WTC11 (cell line): ENCODE results near the gene B3GAT1. TPM values are rescaled to one million over a fixed set of nuclear protein-coding genes. Genes with fewer than 3 reads are reported as not detected.

ENCODE experiments used
- ATAC-seq: fragments of 200-7000 bp; cut with Tn5 transposase; 2 replicates; pipeline ENCODE4 v1.10.0; 2021; ENCODE audit warnings: mild to moderate bottlenecking, moderate library complexity
- CTCF ChIA-PET: fragments of 300-600 bp; sonication (Branson Sonifier 250); formaldehyde crosslinking; loops from one replicate; lab custom pipeline; 2021; ENCODE audit warnings: antibody characterized with exemption; lab: Charles Lee
- POLR2A ChIA-PET: fragments of 350-600 bp; sonication (Branson Sonifier 250); formaldehyde crosslinking; loops from one replicate; lab custom pipeline; 2021; ENCODE audit warnings: antibody characterized with exemption; lab: Charles Lee
- DNase-seq: peaks from one replicate; pipeline ENCODE4 v3.0.0; 2021; ENCODE audit warnings: low spot score
- H3K27ac Mint-ChIP-seq: 2 replicates; pipeline ENCODE4 v1.8.0; 2021; ENCODE audit warnings: mixed read lengths
- H3K27me3 Mint-ChIP-seq: 2 replicates; pipeline ENCODE4 v1.8.0; 2021; ENCODE audit warnings: low read depth, mild to moderate bottlenecking, moderate library complexity, mixed read lengths
- H3K36me3 Mint-ChIP-seq: 2 replicates; pipeline ENCODE4 v1.8.0; 2021; ENCODE audit warnings: mixed read lengths
- H3K4me1 Mint-ChIP-seq: 2 replicates; pipeline ENCODE4 v1.8.0; 2022; ENCODE audit warnings: mixed read lengths
- H3K4me3 Mint-ChIP-seq: 2 replicates; pipeline ENCODE4 v1.8.0; 2021; ENCODE audit warnings: mild to moderate bottlenecking, moderate library complexity, mixed read lengths
- H3K9me3 Mint-ChIP-seq: 2 replicates; pipeline ENCODE4 v1.8.0; 2021; ENCODE audit warnings: mixed read lengths
- CDX4 ChIP-seq: fragments of 250-450 bp; sonication (Bioruptor Pico); IDR thresholded peaks from 2 replicates; pipeline ENCODE4 v1.9.0; 2021; ENCODE audit warnings: moderate library complexity, mild to moderate bottlenecking, inconsistent platforms, borderline replicate concordance
- E2F5 ChIP-seq: sonication (generic); formaldehyde crosslinking; IDR thresholded peaks from 2 replicates; pipeline ENCODE4 v1.8.1; 2022; ENCODE audit warnings: mild to moderate bottlenecking, moderate library complexity, missing genetic modification reagents
- EMX1 ChIP-seq: fragments of 250-450 bp; sonication (Bioruptor Pico); IDR thresholded peaks from 2 replicates; pipeline ENCODE4 v1.8.0; 2021; ENCODE audit warnings: mild to moderate bottlenecking
- FOXP1 ChIP-seq: sonication (generic); formaldehyde crosslinking; IDR thresholded peaks from 2 replicates; pipeline ENCODE4 v1.8.0; 2022; ENCODE audit warnings: missing genetic modification reagents, mild to moderate bottlenecking, moderate library complexity, borderline replicate concordance
- FOXP4 ChIP-seq: sonication (generic); formaldehyde crosslinking; IDR thresholded peaks from 2 replicates; pipeline ENCODE4 v1.8.0; 2022; ENCODE audit warnings: mild to moderate bottlenecking, missing genetic modification reagents
- HMGXB4 ChIP-seq: sonication (generic); formaldehyde crosslinking; IDR thresholded peaks from 2 replicates; pipeline ENCODE4 v1.8.1; 2023; ENCODE audit warnings: mild to moderate bottlenecking, moderate library complexity, missing genetic modification reagents
- IRF2 ChIP-seq: sonication (generic); formaldehyde crosslinking; IDR thresholded peaks from 2 replicates; pipeline ENCODE4 v1.8.0; 2022; ENCODE audit warnings: low read depth, missing genetic modification reagents, borderline replicate concordance
- MAX ChIP-seq: sonication (generic); formaldehyde crosslinking; IDR thresholded peaks from 2 replicates; pipeline ENCODE4 v1.8.0; 2022; ENCODE audit warnings: mild to moderate bottlenecking, missing genetic modification reagents
- NFE2L1 ChIP-seq: sonication (generic); formaldehyde crosslinking; IDR thresholded peaks from 2 replicates; pipeline ENCODE4 v1.8.1; 2023; ENCODE audit warnings: missing genetic modification reagents
- NR3C1 ChIP-seq: sonication (generic); formaldehyde crosslinking; conservative IDR thresholded peaks from 2 replicates; pipeline ENCODE4 v1.8.1; 2023; ENCODE audit warnings: low read depth, mild to moderate bottlenecking, missing genetic modification reagents
- PRDM15 ChIP-seq: sonication (generic); formaldehyde crosslinking; IDR thresholded peaks from 2 replicates; pipeline ENCODE4 v1.8.0; 2022; ENCODE audit warnings: missing genetic modification reagents
- TEAD1 ChIP-seq: sonication (generic); formaldehyde crosslinking; IDR thresholded peaks from 2 replicates; pipeline ENCODE4 v1.8.0; 2022; ENCODE audit warnings: mild to moderate bottlenecking, missing genetic modification reagents
- ZBTB43 ChIP-seq: sonication (generic); formaldehyde crosslinking; IDR thresholded peaks from 2 replicates; pipeline ENCODE4 v1.8.1; 2023; ENCODE audit warnings: mild to moderate bottlenecking, missing genetic modification reagents
- ZNF671 ChIP-seq: fragments of 250-450 bp; sonication (Bioruptor Pico); IDR thresholded peaks from 2 replicates; pipeline ENCODE4 v1.8.0; 2021; ENCODE audit warnings: mild to moderate bottlenecking
- total RNA-seq: library from RNA; stranded (reverse); gene quantifications from 3 replicates; pipeline ENCODE4 v1.2.3, GENCODE V29; 2021

B3GAT1 gene
- total RNA-seq, 1 experiment from 2014 or later = 30.0 TPM

- no peak overlapping the region for H3K4me3 Mint-ChIP-seq
- DNase-seq = no peak
- H3K27me3 Mint-ChIP-seq = no peaks in the 10 kb centered on the region; the same call in 1 of the 2 replicates
- no peaks in the 10 kb centered on the region for H3K9me3 Mint-ChIP-seq
- TF ChIP-seq FOXP1 (CRISPR knock-in tag) (no peak), EMX1 (CRISPR knock-in tag) (no peak), PRDM15 (no peak), ZBTB43 (CRISPR knock-in tag) (no peak), IRF2 (CRISPR knock-in tag) (no peak), NR3C1 (CRISPR knock-in tag) (no peak), CDX4 (no peak), E2F5 (CRISPR knock-in tag) (no peak), NFE2L1 (no peak), FOXP4 (no peak), TEAD1 (CRISPR knock-in tag) (no peak), HMGXB4 (CRISPR knock-in tag) (no peak), ZNF671 (CRISPR knock-in tag) (no peak), MAX (CRISPR knock-in tag) (no peak)
- TF ChIP-seq, all 79 proteins: peak for 0
- no peak for ATAC-seq
- H3K4me1 Mint-ChIP-seq = peaks cover 10% of the 10 kb centered on the region
- H3K36me3 Mint-ChIP-seq = no peaks in the 10 kb centered on the region
- CTCF ChIA-PET = interaction anchor here (1.5 kb wide), 1 partner anchor 19 kb away, joined by 3 read pairs; no protein-coding TSS in a partner anchor
- POLR2A ChIA-PET = no interaction called here
- H3K27ac Mint-ChIP-seq = no peak overlapping the region
These were observed 40.4 kb downstream of the B3GAT1 start for GRCh38 chr11:134371436-134372185.
